Ectodermal cell (in vitro differentiated cells): ENCODE data around the gene TACC2.

ENCODE experiments used
- H3K27ac ChIP-seq: 2 replicates; pipeline ENCODE4 v1.7.0; 2013; ENCODE audit warnings: mild to moderate bottlenecking, low read depth, low read length; ENCODE audit not compliant: insufficient read depth, poor library complexity, severe bottlenecking
- H3K27me3 ChIP-seq: 2 replicates; pipeline ENCODE4 v1.7.0; 2013; ENCODE audit warnings: mild to moderate bottlenecking, low read length; ENCODE audit not compliant: insufficient read depth, control insufficient read depth, poor library complexity, severe bottlenecking
- H3K36me3 ChIP-seq: one replicate; pipeline ENCODE4 v1.7.0; 2013; ENCODE audit warnings: low read length; ENCODE audit not compliant: control insufficient read depth, insufficient read depth
- H3K4me1 ChIP-seq: one replicate; pipeline ENCODE4 v1.7.0; 2013; ENCODE audit warnings: low read length; ENCODE audit not compliant: control insufficient read depth, insufficient read depth
- H3K4me3 ChIP-seq: 2 replicates; pipeline ENCODE4 v1.7.0; 2013; ENCODE audit warnings: low read depth, low read length, control low read depth; ENCODE audit not compliant: insufficient read depth
- H3K9me3 ChIP-seq: 2 replicates; pipeline ENCODE4 v1.7.0; 2013; ENCODE audit warnings: mild to moderate bottlenecking, low read length, moderate library complexity; ENCODE audit not compliant: control insufficient read depth
- WGBS, 2 experiments: methylation state at CpG; one replicate each; pipeline ENCODE4 v1.1.7; 2013; ENCODE audit warnings: missing lambda C conversion rate in 2 of 2; 5-methylcytosine and 5-hydroxymethylcytosine counted together

The TACC2 gene

GRCh38 chr10:122267849-122268737 is 279.1 kb downstream of the TACC2 start:
- WGBS, 2 experiments: 65 to 68% methylated on average over 14 of the region's 14 CpGs
- Histone ChIP-seq H3K9me3 (no peaks in the 10 kb centered on the region), H3K27me3 (no peaks in the 10 kb centered on the region), H3K4me1 (no peaks in the 10 kb centered on the region), H3K36me3 (no peaks in the 10 kb centered on the region), H3K27ac (no peak overlapping the region), H3K4me3 (no peak overlapping the region)

- Histone ChIP-seq H3K4me3 (no peak overlapping the region), H3K4me1 (no peaks in the 10 kb centered on the region), H3K27me3 (no peaks in the 10 kb centered on the region), H3K9me3 (no peaks in the 10 kb centered on the region), H3K27ac (no peak overlapping the region), H3K36me3 (no peaks in the 10 kb centered on the region)
- WGBS, 2 experiments: 88 to 91% methylated on average over 10 of the region's 10 CpGs
Measured at GRCh38 chr10:122269059-122269687, 280.2 kb downstream of the TACC2 start.

- Histone ChIP-seq H3K27ac (no peak within 1 kb of the TSS), H3K36me3 (no peaks in the 10 kb centered on the region), H3K4me1 (no peaks in the 10 kb centered on the region), H3K27me3 (no peaks in the 10 kb centered on the region), H3K9me3 (no peaks in the 10 kb centered on the region), H3K4me3 (no peak within 1 kb of the TSS)
- WGBS, 2 experiments: 75 to 83% methylated on average over 5 of the region's 5 CpGs
Measured at GRCh38 chr10:122271076-122271475, 282.1 kb downstream of the TACC2 start, which contains the start of gene BTBD16. TSS of gene BTBD16 (plus strand) at chr10:122271296. CDS start at chr10:122275082, 3,786 bp downstream.

- H3K4me1 ChIP-seq: no peaks in the 10 kb centered on the region
- H3K9me3 ChIP-seq: no peaks in the 10 kb centered on the region
- H3K4me3 ChIP-seq: no peak overlapping the region
- WGBS, 2 experiments: 92 to 93% methylated on average over 10 of the region's 10 CpGs
- no peaks in the 10 kb centered on the region for H3K27me3 ChIP-seq
- H3K36me3 ChIP-seq: no peaks in the 10 kb centered on the region
- no peak overlapping the region for H3K27ac ChIP-seq
Measured at GRCh38 chr10:122273966-122274545, 285.1 kb downstream of the TACC2 start.

- no peaks in the 10 kb centered on the region for H3K9me3 ChIP-seq
- H3K27ac ChIP-seq: no peak overlapping the region
- no peak overlapping the region for H3K4me3 ChIP-seq
- no peaks in the 10 kb centered on the region for H3K4me1 ChIP-seq
- no peaks in the 10 kb centered on the region for H3K27me3 ChIP-seq
- WGBS, 2 experiments: 95 to 97% methylated on average over 6 of the region's 6 CpGs
- no peaks in the 10 kb centered on the region for H3K36me3 ChIP-seq
Measured at GRCh38 chr10:122276611-122277208, 287.7 kb downstream of the TACC2 start.

- H3K27ac ChIP-seq: no peak overlapping the region
- no peaks in the 10 kb centered on the region for H3K4me1 ChIP-seq
- H3K4me3 ChIP-seq: no peak overlapping the region
- WGBS, 2 experiments: 89 to 90% methylated on average over 10 of the region's 10 CpGs
- no peaks in the 10 kb centered on the region for H3K36me3 ChIP-seq
- H3K9me3 ChIP-seq: no peaks in the 10 kb centered on the region
- no peaks in the 10 kb centered on the region for H3K27me3 ChIP-seq
Measured at GRCh38 chr10:122277526-122278136, 288.7 kb downstream of the TACC2 start.

- H3K9me3 ChIP-seq: no peaks in the 10 kb centered on the region
- H3K4me1 ChIP-seq: no peaks in the 10 kb centered on the region
- no peak overlapping the region for H3K4me3 ChIP-seq
- WGBS, 2 experiments: 67 to 68% methylated on average over 9 of the region's 9 CpGs
- H3K27me3 ChIP-seq: no peaks in the 10 kb centered on the region
- no peaks in the 10 kb centered on the region for H3K36me3 ChIP-seq
- H3K27ac ChIP-seq: no peak overlapping the region
Measured at GRCh38 chr10:122279725-122280141, 290.8 kb downstream of the TACC2 start.

- 86 to 91% methylated on average over 6 of the region's 7 CpGs for WGBS, 2 experiments
- Histone ChIP-seq H3K4me1 (no peaks in the 10 kb centered on the region), H3K9me3 (no peaks in the 10 kb centered on the region), H3K27ac (no peak overlapping the region), H3K27me3 (no peaks in the 10 kb centered on the region), H3K36me3 (no peaks in the 10 kb centered on the region), H3K4me3 (no peak overlapping the region)
Measured at GRCh38 chr10:122280156-122280555, 291.2 kb downstream of the TACC2 start.

- Histone ChIP-seq H3K27me3 (no peaks in the 10 kb centered on the region), H3K9me3 (no peaks in the 10 kb centered on the region), H3K4me1 (no peaks in the 10 kb centered on the region), H3K36me3 (no peaks in the 10 kb centered on the region), H3K4me3 (no peak overlapping the region), H3K27ac (no peak overlapping the region)
- WGBS, 2 experiments: 93% methylated on average over 7 of the region's 7 CpGs
Measured at GRCh38 chr10:122281018-122281626, 292.2 kb downstream of the TACC2 start.
